A549 (cell line): ENCODE measurements around the gene ZSWIM3. TPM values are rescaled to one million over a fixed set of nuclear protein-coding genes. Genes with fewer than 3 reads are reported as not detected.
A peak's percentile ranks its signal among the peaks of the same experiment; 100 is the strongest.

ENCODE experiments used
- ATAC-seq, 2 experiments: fragments of 200-7000 bp in 1 of 2; fragments of >200 bp in 1 of 2; cut with Nextera tagmentation in 1 of 2; cut with Tn5 transposase in 1 of 2; 3 replicates each; pipeline versions ENCODE4 v1.8.0 to v1.9.1; 2018 to 2020; ENCODE audit warnings: mild to moderate bottlenecking in 1 of 2, moderate library complexity in 1 of 2
- CTCF ChIA-PET: fragments of 300-600 bp; sonication (Branson Sonifier 250); formaldehyde crosslinking; extraction: SDS; loops from one replicate; lab custom pipeline; 2021; ENCODE audit warnings: antibody characterized with exemption, inconsistent platforms; lab: Yijun Ruan, JAX
- POLR2A ChIA-PET: fragments of 350-600 bp; formaldehyde crosslinking; extraction: SDS; loops from one replicate; lab custom pipeline; 2021; ENCODE audit warnings: antibody characterized with exemption, inconsistent platforms; lab: Yijun Ruan, JAX
- DNase-seq, 2 experiments: peaks; one replicate each; pipeline versions ENCODE4 v3.0.0 to v3.0.0-alpha.2; 2011 to 2016; ENCODE audit warnings: low read depth in 1 of 2, low spot score in 1 of 2
- FAIRE-seq: peaks from 2 replicates; lab custom pipeline; 2011; peaks lifted over from hg19 to GRCh38; lab: Jason Lieb, UNC
- H3K27ac ChIP-seq, 2 experiments: fragments of >200 bp; sonication (Bioruptor Twin); formaldehyde crosslinking; 3 replicates each; pipeline ENCODE4 v1.5.1; 2016 to 2017
- H3K4me1 ChIP-seq: fragments of >200 bp; sonication (Bioruptor Twin); formaldehyde crosslinking; 3 replicates; pipeline ENCODE4 v1.6.1; 2016
- H3K4me2 ChIP-seq: fragments of >200 bp; sonication (Bioruptor Twin); formaldehyde crosslinking; 3 replicates; pipeline ENCODE4 v1.6.1; 2016
- H3K4me3 ChIP-seq: fragments of >200 bp; sonication (Bioruptor Twin); formaldehyde crosslinking; 3 replicates; pipeline ENCODE4 v1.5.1; 2016
- H3K9me3 ChIP-seq: fragments of >200 bp; sonication (Bioruptor Twin); formaldehyde crosslinking; 3 replicates; pipeline ENCODE4 v1.6.1; 2016
- BHLHE40 ChIP-seq: IDR thresholded peaks from 2 replicates; pipeline ENCODE4 v1.6.1; 2012; ENCODE audit warnings: low read depth, low read length, inconsistent platforms
- CEBPB ChIP-seq, 2 experiments: fragments of >200 bp in 1 of 2; sonication (Bioruptor Twin) in 1 of 2; formaldehyde crosslinking in 1 of 2; IDR thresholded peaks; 2 replicates each; pipeline ENCODE4 v1.6.1; 2012 to 2016
- CHD2 ChIP-seq: fragments of 150-350 bp; IDR thresholded peaks from 2 replicates; pipeline ENCODE4 v1.6.1; 2014; ENCODE audit warnings: low read length; ENCODE audit not compliant: partially characterized antibody
- FOSL2 ChIP-seq, 2 experiments: fragments of 450-650 bp in 1 of 2; fragments of >200 bp in 1 of 2; sonication (Bioruptor Twin) in 1 of 2; formaldehyde crosslinking; IDR thresholded peaks; 2 replicates each; pipeline versions ENCODE4 v1.5.0 to v1.6.1; 2016 to 2020; ENCODE audit warnings: mild to moderate bottlenecking in 1 of 2, moderate library complexity in 1 of 2
- GATA3 ChIP-seq: IDR thresholded peaks from 2 replicates; pipeline ENCODE4 v1.6.1; 2012; ENCODE audit warnings: borderline replicate concordance
- JUN ChIP-seq, 2 experiments: fragments of >200 bp; sonication (Bioruptor Twin); formaldehyde crosslinking; IDR thresholded peaks; 2 replicates in 1 of 2; 3 replicates in 1 of 2; pipeline ENCODE4 v1.6.1; 2016 to 2017
- MAZ ChIP-seq: fragments of 150-350 bp; IDR thresholded peaks from 2 replicates; pipeline ENCODE4 v1.6.1; 2014; ENCODE audit warnings: antibody characterized with exemption, low read depth, low read length, borderline replicate concordance
- MYC ChIP-seq: IDR thresholded peaks from 2 replicates; pipeline ENCODE4 v1.6.1; 2012; ENCODE audit warnings: mild to moderate bottlenecking, inconsistent platforms, low read length, improper control_type of control experiment, borderline replicate concordance
- NFE2L2 ChIP-seq: fragments of 150-350 bp; conservative IDR thresholded peaks from 2 replicates; pipeline ENCODE4 v1.6.1; 2014; ENCODE audit warnings: low read length
- ZFP36 ChIP-seq: fragments of 450-650 bp; IDR thresholded peaks from 2 replicates; pipeline ENCODE4 v1.6.1; 2014; ENCODE audit warnings: borderline replicate concordance; ENCODE audit not compliant: partially characterized antibody
- ZSCAN20 ChIP-seq: fragments of 250-450 bp; sonication (Bioruptor Pico); IDR thresholded peaks from 2 replicates; pipeline ENCODE4 v1.8.0; 2022; ENCODE audit warnings: mild to moderate bottlenecking, moderate library complexity
- WGBS: methylation state at CpG from one replicate; pipeline ENCODE4 v1.1.6; 2017; ENCODE audit errors: missing lambda C conversion rate; 5-methylcytosine and 5-hydroxymethylcytosine counted together
- polyA plus RNA-seq, 4 experiments: library from polyadenylated mRNA; depleted of rRNA in 3 of 4; stranded (reverse); fragments of >200 nt; fragmentation: RNase III in 1 of 4; extraction: RNeasy Plus Mini Kit Qiagen cat#74134 plus additional on column Dnase treatment in 1 of 4; gene quantifications; 2 replicates in 3 of 4; 3 replicates in 1 of 4; pipeline ENCODE4 v1.2.3, GENCODE V29; 2011 to 2017
- TF ChIP-seq, protein P1 (sequence below): fragments of 200-600 bp; sonication (generic); IDR thresholded peaks from 2 replicates; pipeline ENCODE4 v1.6.1; 2016; ENCODE audit warnings: antibody characterized with exemption, mild to moderate bottlenecking, moderate library complexity
- TF ChIP-seq, protein P2 (sequence below): fragments of 250-450 bp; sonication (Bioruptor Pico); IDR thresholded peaks from 2 replicates; pipeline ENCODE4 v1.5.0; 2021; ENCODE audit warnings: mild to moderate bottlenecking, moderate library complexity, borderline replicate concordance
- TF ChIP-seq, protein P3 (sequence below): fragments of >200 bp; sonication (Bioruptor Twin); formaldehyde crosslinking; IDR thresholded peaks from 3 replicates; pipeline ENCODE4 v1.6.1; 2016

The ZSWIM3 gene
- polyA plus RNA-seq, 2 of the 4 experiments (the other 2 are of a cell fraction): 1.1 to 1.3 TPM

DNA sequence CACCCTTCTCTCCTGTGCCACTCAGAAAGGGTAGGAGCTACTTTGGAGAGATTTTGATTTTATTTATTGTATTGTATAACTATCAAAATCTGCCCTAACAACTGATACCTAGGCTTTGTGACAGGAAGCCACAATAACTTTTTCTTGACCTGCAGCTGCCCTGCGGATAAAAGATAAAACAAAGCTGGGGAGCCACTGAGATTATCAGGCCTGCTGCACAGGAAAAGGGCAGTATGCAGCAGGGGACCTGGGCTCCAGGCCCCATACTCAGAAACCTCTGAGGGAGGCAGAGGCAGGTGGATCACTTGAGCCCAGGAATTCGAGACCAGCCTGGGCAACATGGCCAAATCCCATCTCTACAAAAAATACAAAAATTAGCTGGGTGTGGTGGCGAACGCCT lies 24.8 kb upstream of the ZSWIM3 start:
- POLR2A ChIA-PET: interaction anchor here (2.1 to 2.2 kb wide), 2 partner anchors 49 to 103 kb away, joined by 8 to 12 read pairs; partner anchors contain the start of genes PCIF1 and ZSWIM1
- Histone ChIP-seq H3K9me3 (no peaks in the 10 kb centered on the region), H3K27ac (peak overlapping the region; percentile 87 to 93; a peak in 5 of 6 replicates), H3K4me2 (peak overlapping the region; percentile 81; the same call in 1 of the 3 replicates)
- CTCF ChIA-PET: interaction anchor here (1.0 to 1.6 kb wide), 3 partner anchors 8 to 133 kb away, joined by 3 to 4 read pairs (median 3); no protein-coding TSS in a partner anchor
- FAIRE-seq: no peak
- 98% methylated on average over 4 of the region's 4 CpGs for WGBS
- no peak for TF ChIP-seq MYC
- TF ChIP-seq CHD2: no peak
- TF ChIP-seq ZFP36: no peak
- no peak for TF ChIP-seq FOSL2 (IDR thresholded peaks at IDR 0.05)
- TF ChIP-seq FOSL2 (CRISPR knock-in tag; IDR thresholded peaks at IDR 0.05): no peak
- TF ChIP-seq, protein P1, sequence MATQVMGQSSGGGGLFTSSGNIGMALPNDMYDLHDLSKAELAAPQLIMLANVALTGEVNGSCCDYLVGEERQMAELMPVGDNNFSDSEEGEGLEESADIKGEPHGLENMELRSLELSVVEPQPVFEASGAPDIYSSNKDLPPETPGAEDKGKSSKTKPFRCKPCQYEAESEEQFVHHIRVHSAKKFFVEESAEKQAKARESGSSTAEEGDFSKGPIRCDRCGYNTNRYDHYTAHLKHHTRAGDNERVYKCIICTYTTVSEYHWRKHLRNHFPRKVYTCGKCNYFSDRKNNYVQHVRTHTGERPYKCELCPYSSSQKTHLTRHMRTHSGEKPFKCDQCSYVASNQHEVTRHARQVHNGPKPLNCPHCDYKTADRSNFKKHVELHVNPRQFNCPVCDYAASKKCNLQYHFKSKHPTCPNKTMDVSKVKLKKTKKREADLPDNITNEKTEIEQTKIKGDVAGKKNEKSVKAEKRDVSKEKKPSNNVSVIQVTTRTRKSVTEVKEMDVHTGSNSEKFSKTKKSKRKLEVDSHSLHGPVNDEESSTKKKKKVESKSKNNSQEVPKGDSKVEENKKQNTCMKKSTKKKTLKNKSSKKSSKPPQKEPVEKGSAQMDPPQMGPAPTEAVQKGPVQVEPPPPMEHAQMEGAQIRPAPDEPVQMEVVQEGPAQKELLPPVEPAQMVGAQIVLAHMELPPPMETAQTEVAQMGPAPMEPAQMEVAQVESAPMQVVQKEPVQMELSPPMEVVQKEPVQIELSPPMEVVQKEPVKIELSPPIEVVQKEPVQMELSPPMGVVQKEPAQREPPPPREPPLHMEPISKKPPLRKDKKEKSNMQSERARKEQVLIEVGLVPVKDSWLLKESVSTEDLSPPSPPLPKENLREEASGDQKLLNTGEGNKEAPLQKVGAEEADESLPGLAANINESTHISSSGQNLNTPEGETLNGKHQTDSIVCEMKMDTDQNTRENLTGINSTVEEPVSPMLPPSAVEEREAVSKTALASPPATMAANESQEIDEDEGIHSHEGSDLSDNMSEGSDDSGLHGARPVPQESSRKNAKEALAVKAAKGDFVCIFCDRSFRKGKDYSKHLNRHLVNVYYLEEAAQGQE: no peak
- TF ChIP-seq, protein P2, sequence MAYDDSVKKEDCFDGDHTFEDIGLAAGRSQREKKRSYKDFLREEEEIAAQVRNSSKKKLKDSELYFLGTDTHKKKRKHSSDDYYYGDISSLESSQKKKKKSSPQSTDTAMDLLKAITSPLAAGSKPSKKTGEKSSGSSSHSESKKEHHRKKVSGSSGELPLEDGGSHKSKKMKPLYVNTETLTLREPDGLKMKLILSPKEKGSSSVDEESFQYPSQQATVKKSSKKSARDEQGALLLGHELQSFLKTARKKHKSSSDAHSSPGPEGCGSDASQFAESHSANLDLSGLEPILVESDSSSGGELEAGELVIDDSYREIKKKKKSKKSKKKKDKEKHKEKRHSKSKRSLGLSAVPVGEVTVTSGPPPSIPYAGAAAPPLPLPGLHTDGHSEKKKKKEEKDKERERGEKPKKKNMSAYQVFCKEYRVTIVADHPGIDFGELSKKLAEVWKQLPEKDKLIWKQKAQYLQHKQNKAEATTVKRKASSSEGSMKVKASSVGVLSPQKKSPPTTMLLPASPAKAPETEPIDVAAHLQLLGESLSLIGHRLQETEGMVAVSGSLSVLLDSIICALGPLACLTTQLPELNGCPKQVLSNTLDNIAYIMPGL (CRISPR knock-in tag): no peak
- no peak for TF ChIP-seq BHLHE40
- TF ChIP-seq ZSCAN20 (CRISPR knock-in tag): no peak
- TF ChIP-seq, protein P3, sequence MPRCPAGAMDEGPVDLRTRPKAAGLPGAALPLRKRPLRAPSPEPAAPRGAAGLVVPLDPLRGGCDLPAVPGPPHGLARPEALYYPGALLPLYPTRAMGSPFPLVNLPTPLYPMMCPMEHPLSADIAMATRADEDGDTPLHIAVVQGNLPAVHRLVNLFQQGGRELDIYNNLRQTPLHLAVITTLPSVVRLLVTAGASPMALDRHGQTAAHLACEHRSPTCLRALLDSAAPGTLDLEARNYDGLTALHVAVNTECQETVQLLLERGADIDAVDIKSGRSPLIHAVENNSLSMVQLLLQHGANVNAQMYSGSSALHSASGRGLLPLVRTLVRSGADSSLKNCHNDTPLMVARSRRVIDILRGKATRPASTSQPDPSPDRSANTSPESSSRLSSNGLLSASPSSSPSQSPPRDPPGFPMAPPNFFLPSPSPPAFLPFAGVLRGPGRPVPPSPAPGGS: no peak
- TF ChIP-seq MAZ: no peak
- TF ChIP-seq JUN (IDR thresholded peaks at IDR 0.05): no peak
- TF ChIP-seq, all 56 proteins: peak for 0
- ATAC-seq (no peak), DNase-seq (no peak)
- H3K4me3 ChIP-seq: no peak overlapping the region
- peaks cover 17% of the 10 kb centered on the region; the same call in 2 of the 3 replicates for H3K4me1 ChIP-seq

DNA sequence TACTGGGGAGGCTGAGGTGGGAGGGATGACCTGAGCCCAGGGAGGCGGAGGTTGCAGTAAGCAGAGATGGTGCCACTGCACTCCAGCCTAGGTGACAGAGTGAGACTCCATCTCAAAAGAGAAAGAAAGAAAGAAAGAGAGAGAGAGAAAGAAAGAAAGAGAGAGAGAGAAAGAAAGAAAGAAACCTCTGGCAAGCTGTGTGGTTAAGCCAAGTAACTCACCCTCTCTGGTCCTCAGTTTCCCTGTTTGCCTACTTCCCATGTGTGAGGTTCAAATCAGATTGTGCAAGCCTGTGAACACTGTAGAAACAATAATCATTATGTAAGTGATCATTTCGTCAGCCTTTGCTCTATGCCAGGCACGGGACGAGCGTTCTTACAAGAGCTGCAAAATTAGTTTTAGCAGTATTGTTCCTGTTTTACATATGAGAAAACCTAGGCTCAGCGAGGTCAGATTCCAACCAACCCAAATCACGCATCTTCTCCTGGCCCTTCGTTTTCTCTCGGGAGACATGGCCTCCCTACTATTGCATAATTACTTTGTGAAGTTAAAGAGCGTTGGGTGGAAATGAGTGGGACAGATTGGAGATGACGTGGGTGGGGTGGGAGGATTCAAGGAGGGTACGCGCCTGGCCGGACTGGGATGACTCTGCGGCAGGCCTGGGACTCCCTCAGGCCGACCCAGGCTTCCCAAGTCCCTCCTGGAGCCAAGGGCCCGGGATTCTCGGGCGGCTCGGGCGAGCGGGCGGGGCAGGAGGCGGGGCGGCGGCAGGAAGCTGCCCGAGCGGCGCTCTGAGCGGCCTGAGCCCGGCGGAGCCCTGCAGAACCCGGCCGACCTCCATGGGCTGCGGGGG lies 24.2 kb upstream of the ZSWIM3 start, which contains the start of gene SNX21:
SNX21 (plus strand) TSS at position 770 of the 853 bp plus-strand sequence. CDS start 121 bp downstream, outside the sequence.
- Histone ChIP-seq H3K4me2 (peak within 1 kb of the TSS; percentile 81), H3K9me3 (no peaks in the 10 kb centered on the region), H3K4me3 (peak within 1 kb of the TSS; percentile 73), H3K27ac (peak within 1 kb of the TSS; percentile 87 to 93), H3K4me1 (peaks cover 17% of the 10 kb centered on the region; the same call in 2 of the 3 replicates)
- CTCF ChIA-PET: interaction anchor here (1.0 to 2.1 kb wide), 6 partner anchors 9 to 139 kb away, joined by 3 to 5 read pairs (median 3); partner anchors contain the start of gene ZNF335
- DNase-seq (peak; percentile 71 to 81), ATAC-seq (peak; percentile 91 to 96), FAIRE-seq (no peak)
- WGBS: 16% methylated on average over 28 of the region's 35 CpGs
- TF ChIP-seq, protein P1: peak; percentile 71
- TF ChIP-seq FOSL2 (IDR thresholded peaks at IDR 0.05): no peak
- TF ChIP-seq FOSL2 (CRISPR knock-in tag; IDR thresholded peaks at IDR 0.05): no peak
- no peak for TF ChIP-seq NFE2L2
- TF ChIP-seq GATA3: no peak
- TF ChIP-seq CEBPB (IDR thresholded peaks at IDR 0.05): peak; percentile 80 to 93
- TF ChIP-seq CHD2: peak; percentile 23
- POLR2A ChIA-PET: interaction anchor here (0.5 to 2.2 kb wide), 9 partner anchors 11 to 142 kb away, joined by 3 to 12 read pairs (median 3); partner anchors contain the start of genes CTSA, DNTTIP1, NEURL2 and PCIF1
